Kidney epithelial cell (primary cell): ENCODE data around the gene RACGAP1. TPM values are rescaled to one million over a fixed set of nuclear protein-coding genes. Genes with fewer than 3 reads are reported as not detected.

Experiments used
- DNase-seq: peaks from one replicate; pipeline ENCODE4 v3.0.0-alpha.2; 2010; ENCODE audit warnings: low read depth
- H3K27me3 ChIP-seq: 2 replicates; pipeline ENCODE4 v1.6.0; 2011; ENCODE audit warnings: low read length; ENCODE audit not compliant: control insufficient read depth, insufficient read depth
- H3K36me3 ChIP-seq: 2 replicates; pipeline ENCODE4 v1.5.1; 2011; ENCODE audit warnings: low read length; ENCODE audit not compliant: control insufficient read depth, insufficient read depth
- H3K4me3 ChIP-seq: 2 replicates; pipeline ENCODE4 v1.5.1; 2011; ENCODE audit warnings: low read depth, mild to moderate bottlenecking, control low read depth, low read length
- CTCF ChIP-seq: IDR thresholded peaks from 2 replicates; pipeline ENCODE4 v1.5.1; 2011; ENCODE audit warnings: mild to moderate bottlenecking, moderate library complexity, low read length, control low read depth, inconsistent platforms; ENCODE audit not compliant: insufficient read depth, poor library complexity, severe bottlenecking
- total RNA-seq: library from RNA; depleted of rRNA; stranded (reverse); fragments of >200 nt; gene quantifications from 2 replicates; pipeline ENCODE4 v1.2.3, GENCODE V29; 2015

Gene RACGAP1
- total RNA-seq, 1 donor from 2014 or later: 12.1 TPM

GRCh38 chr12:50057896-50058670 lies 32.8 kb upstream of the RACGAP1 start:
- TF ChIP-seq CTCF: no peak
- Histone ChIP-seq H3K36me3 (no peaks in the 10 kb centered on the region), H3K4me3 (peak overlapping the region; percentile 44), H3K27me3 (peaks cover 14% of the 10 kb centered on the region)
- DNase-seq: no peak

- H3K27me3 ChIP-seq: peaks cover 19% of the 10 kb centered on the region
- H3K4me3 ChIP-seq: peak within 1 kb of the TSS; percentile 44
- no peaks in the 10 kb centered on the region for H3K36me3 ChIP-seq
- DNase-seq: no peak
- no peak for TF ChIP-seq CTCF
Observed at GRCh38 chr12:50057000-50057841, 31.9 kb upstream of the RACGAP1 start, which contains the start of gene ASIC1. ASIC1 (plus strand) TSS chr12:50057596; CDS start chr12:50058767, 1,171 bp downstream.

- no peaks in the 10 kb centered on the region for H3K36me3 ChIP-seq
- no peak overlapping the region for H3K4me3 ChIP-seq
- peaks cover 23% of the 10 kb centered on the region for H3K27me3 ChIP-seq
- no peak for TF ChIP-seq CTCF
- no peak for DNase-seq
Observed at GRCh38 chr12:50056639-50056976, 31.3 kb upstream of the RACGAP1 start.

- Histone ChIP-seq H3K36me3 (no peaks in the 10 kb centered on the region), H3K27me3 (peaks cover 28% of the 10 kb centered on the region), H3K4me3 (no peak overlapping the region)
- TF ChIP-seq CTCF: peak; percentile 99
- no peak for DNase-seq
Observed at GRCh38 chr12:50055831-50056638, 30.7 kb upstream of the RACGAP1 start.

- H3K27me3 ChIP-seq: peaks cover 38% of the 10 kb centered on the region
Observed at GRCh38 chr12:50053583-50053982, 28.3 kb upstream of the RACGAP1 start.

More at GRCh38 chr12:50053583-50053982, 28.3 kb upstream of the RACGAP1 start:
- no peak for DNase-seq
- Histone ChIP-seq H3K4me3 (no peak overlapping the region), H3K36me3 (no peaks in the 10 kb centered on the region)
- no peak for TF ChIP-seq CTCF
